ENCODE data around the gene TMEM248.
"Not testable (repeated sequence)": the region's sequence is repeated elsewhere in the genome, so short reads cannot be mapped to it uniquely, and the experiment has no call there.

DNA sequence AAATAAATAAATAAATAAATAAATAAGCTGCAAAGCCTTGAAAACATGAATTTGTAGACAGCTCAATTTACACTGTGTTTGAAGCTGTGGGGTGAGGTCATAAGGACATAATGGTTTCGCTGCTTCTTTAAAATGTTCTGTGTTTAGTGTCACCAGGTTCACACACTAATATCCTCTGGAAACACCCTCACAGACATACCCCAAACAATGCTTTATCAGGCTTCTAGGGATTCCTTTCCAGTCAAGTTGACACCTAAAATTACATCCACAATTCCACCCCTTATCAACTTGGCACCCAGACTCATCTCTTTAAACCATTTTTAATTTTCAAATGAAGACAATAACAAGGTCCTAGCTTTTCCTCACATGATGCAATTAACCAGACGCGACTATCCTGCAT, 68.5 kb downstream of the TMEM248 start:
- TF ChIP-seq, protein P1, sequence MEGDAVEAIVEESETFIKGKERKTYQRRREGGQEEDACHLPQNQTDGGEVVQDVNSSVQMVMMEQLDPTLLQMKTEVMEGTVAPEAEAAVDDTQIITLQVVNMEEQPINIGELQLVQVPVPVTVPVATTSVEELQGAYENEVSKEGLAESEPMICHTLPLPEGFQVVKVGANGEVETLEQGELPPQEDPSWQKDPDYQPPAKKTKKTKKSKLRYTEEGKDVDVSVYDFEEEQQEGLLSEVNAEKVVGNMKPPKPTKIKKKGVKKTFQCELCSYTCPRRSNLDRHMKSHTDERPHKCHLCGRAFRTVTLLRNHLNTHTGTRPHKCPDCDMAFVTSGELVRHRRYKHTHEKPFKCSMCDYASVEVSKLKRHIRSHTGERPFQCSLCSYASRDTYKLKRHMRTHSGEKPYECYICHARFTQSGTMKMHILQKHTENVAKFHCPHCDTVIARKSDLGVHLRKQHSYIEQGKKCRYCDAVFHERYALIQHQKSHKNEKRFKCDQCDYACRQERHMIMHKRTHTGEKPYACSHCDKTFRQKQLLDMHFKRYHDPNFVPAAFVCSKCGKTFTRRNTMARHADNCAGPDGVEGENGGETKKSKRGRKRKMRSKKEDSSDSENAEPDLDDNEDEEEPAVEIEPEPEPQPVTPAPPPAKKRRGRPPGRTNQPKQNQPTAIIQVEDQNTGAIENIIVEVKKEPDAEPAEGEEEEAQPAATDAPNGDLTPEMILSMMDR (conservative IDR thresholded peaks at IDR 0.05), result not testable (repeated sequence)
- not testable (repeated sequence) for TF ChIP-seq ZFX (IDR thresholded peaks at IDR 0.05)
